ENCODE measurements around the gene DAD1. TPM values are rescaled to one million over a fixed set of nuclear protein-coding genes. Genes with fewer than 3 reads are reported as not detected.

The DAD1 gene
- total and polyA plus RNA-seq, 2 of the 8 experiments (the other 6 are each of a cell fraction or from before 2014, with no cell fraction given): 131 to 440 TPM

DNA sequence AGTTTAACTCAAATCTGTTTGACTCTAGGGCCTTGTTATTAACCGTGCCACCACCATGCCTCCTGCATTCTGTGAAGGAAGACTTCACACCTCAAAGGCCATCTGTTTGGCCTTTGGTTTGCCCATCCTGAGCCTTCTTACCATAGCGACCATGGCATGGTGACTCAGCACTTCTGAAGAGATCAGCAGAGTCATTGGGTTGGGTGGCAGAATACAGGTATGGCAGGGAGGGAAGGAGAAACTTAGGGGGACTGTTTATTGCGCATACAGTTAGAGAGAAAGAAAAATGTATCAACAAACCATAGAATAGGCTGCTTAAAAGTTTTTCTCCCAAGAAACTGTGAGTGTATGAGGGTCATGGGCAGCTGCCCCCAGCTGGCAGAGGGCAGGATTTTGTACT is 49.2 kb downstream of the DAD1 start:
- no peak overlapping the region for H3K56ac ChIP-seq (replicated peaks; ENCODE audit: insufficient read length, low read depth, low read length)
- H3K18ac ChIP-seq (ENCODE audit: extremely low read depth, low read length): no peak overlapping the region
- TF ChIP-seq BACH1 (IDR thresholded peaks at IDR 0.05; ENCODE audit: low read length): peak; percentile 82; the same call in 1 of the 2 replicates
- TF ChIP-seq ZNF274 (IDR thresholded peaks at IDR 0.05; ENCODE audit: borderline replicate concordance, extremely low read depth, low read length): no peak
- no peak for TF ChIP-seq PHF8 (conservative IDR thresholded peaks at IDR 0.05; ENCODE audit: low read depth, low read length)
- peak; percentile 61 for TF ChIP-seq MAFK (IDR thresholded peaks at IDR 0.05; ENCODE audit: low read depth, low read length)
- no peak for TF ChIP-seq CHD2 (IDR thresholded peaks at IDR 0.05; ENCODE audit: low read length)
- no peak for TF ChIP-seq RFX5 (IDR thresholded peaks at IDR 0.05; ENCODE audit: borderline replicate concordance, low read depth, low read length)
- TF ChIP-seq, protein P1, sequence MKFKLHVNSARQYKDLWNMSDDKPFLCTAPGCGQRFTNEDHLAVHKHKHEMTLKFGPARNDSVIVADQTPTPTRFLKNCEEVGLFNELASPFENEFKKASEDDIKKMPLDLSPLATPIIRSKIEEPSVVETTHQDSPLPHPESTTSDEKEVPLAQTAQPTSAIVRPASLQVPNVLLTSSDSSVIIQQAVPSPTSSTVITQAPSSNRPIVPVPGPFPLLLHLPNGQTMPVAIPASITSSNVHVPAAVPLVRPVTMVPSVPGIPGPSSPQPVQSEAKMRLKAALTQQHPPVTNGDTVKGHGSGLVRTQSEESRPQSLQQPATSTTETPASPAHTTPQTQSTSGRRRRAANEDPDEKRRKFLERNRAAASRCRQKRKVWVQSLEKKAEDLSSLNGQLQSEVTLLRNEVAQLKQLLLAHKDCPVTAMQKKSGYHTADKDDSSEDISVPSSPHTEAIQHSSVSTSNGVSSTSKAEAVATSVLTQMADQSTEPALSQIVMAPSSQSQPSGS (IDR thresholded peaks at IDR 0.05; ENCODE audit: low read length): no peak
- TF ChIP-seq FOSL1 (IDR thresholded peaks at IDR 0.05; ENCODE audit: insufficient read depth, low read depth, low read length): no peak
- POLR2A ChIA-PET (ENCODE audit: partially characterized antibody): no interaction called here
- H3K23ac ChIP-seq (ENCODE audit: insufficient read length): no peak overlapping the region
- H2BK12ac ChIP-seq (ENCODE audit: low read depth, low read length): no peak overlapping the region
- H3K14ac ChIP-seq (ENCODE audit: insufficient read length): no peak overlapping the region
- H3K4ac ChIP-seq (replicated peaks; ENCODE audit: insufficient read length, low read depth, low read length): no peak overlapping the region
- no peak overlapping the region for H2BK5ac ChIP-seq (ENCODE audit: low read depth, low read length)
- no peak overlapping the region for H2AK5ac ChIP-seq (ENCODE audit: low read depth, low read length)
- no peaks in the 10 kb centered on the region for H3K4me1 ChIP-seq (replicated peaks in 1 of 4; ENCODE audit: control insufficient read depth in 3 of 4, insufficient read depth in 4 of 4, low read length in 3 of 4)
- no peaks in the 10 kb centered on the region; a peak in 1 of 4 replicates for H3K9me3 ChIP-seq (ENCODE audit: insufficient read depth in 2 of 2, low read depth in 1 of 2, low read length in 1 of 2)
- no peak overlapping the region for H2AFZ ChIP-seq (ENCODE audit: low read length)
- no peaks in the 10 kb centered on the region for H3K36me3 ChIP-seq (ENCODE audit: control insufficient read depth in 2 of 4, insufficient read depth in 4 of 4, low read length in 3 of 4)
- no peak overlapping the region for H4K91ac ChIP-seq (replicated peaks; ENCODE audit: insufficient read length, low read length)
- no peak overlapping the region for H4K5ac ChIP-seq (ENCODE audit: insufficient read length, low read depth, low read length)
- CTCF ChIA-PET (ENCODE audit: partially characterized antibody): interaction anchor here (1.4 to 1.7 kb wide), 3 partner anchors 9 to 30 kb away, joined by 3 to 4 read pairs (median 3); no protein-coding TSS in a partner anchor
- FAIRE-seq: no peak
- no peak overlapping the region for H2BK120ac ChIP-seq (replicated peaks; ENCODE audit: low read depth, low read length)
- WGBS, 2 experiments (ENCODE audit: extremely low coverage in 1 of 2, insufficient coverage in 1 of 2, insufficient read length in 1 of 2, insufficient replicate concordance in 2 of 2, low coverage in 1 of 2, low lambda C conversion rate in 2 of 2, missing lambda C conversion rate in 1 of 2): 96% methylated on average over 3 of the region's 3 CpGs; no CpG with 5 or more reads in 1 of the 2 experiments
- H3K4me3 ChIP-seq (ENCODE audit: extremely low read depth in 1 of 4, insufficient read depth in 2 of 4, low read depth in 3 of 4, low read length in 4 of 4): no peak overlapping the region
- H3K79me1 ChIP-seq (ENCODE audit: low read depth, low read length): no peaks in the 10 kb centered on the region
- no peaks in the 10 kb centered on the region for H4K20me1 ChIP-seq (replicated peaks in 1 of 2; ENCODE audit: control insufficient read depth in 1 of 2, insufficient read depth in 2 of 2, low read length in 2 of 2)
- H3K4me2 ChIP-seq (ENCODE audit: insufficient read depth in 1 of 2, low read depth in 2 of 2, low read length in 2 of 2): no peak overlapping the region
- DNase-seq (ENCODE audit: low read depth in 1 of 2, low spot score in 2 of 2): no peak
- H3K23me2 ChIP-seq (ENCODE audit: low read depth, low read length): no peaks in the 10 kb centered on the region
- no peak overlapping the region for H3K27ac ChIP-seq (ENCODE audit: low read depth, low read length)
- no peaks in the 10 kb centered on the region for H3K27me3 ChIP-seq (replicated peaks in 1 of 4; ENCODE audit: control insufficient read depth in 3 of 4, extremely low read depth in 1 of 4, insufficient read depth in 3 of 4, low read length in 3 of 4)
- 0 out of 2 replicates have a peak overlapping the region, but pooled peaks have one; percentile 15 for H2BK20ac ChIP-seq (ENCODE audit: low read length)
- no peaks in the 10 kb centered on the region for H3K79me2 ChIP-seq (ENCODE audit: control insufficient read depth in 1 of 2, insufficient read depth in 2 of 2, low read length in 2 of 2)
- H2BK15ac ChIP-seq (ENCODE audit: low read length): no peak overlapping the region
- no peak overlapping the region for H4K8ac ChIP-seq (ENCODE audit: extremely low read depth, insufficient read depth, low read length)
- H3K9ac ChIP-seq (replicated peaks in 1 of 4; ENCODE audit: extremely low read depth in 1 of 4, low read depth in 3 of 4, low read length in 3 of 4): no peak overlapping the region
